ENCODE results near the gene ATP2A3. TPM values are rescaled to one million over a fixed set of nuclear protein-coding genes. Genes with fewer than 3 reads are reported as not detected.

Gene ATP2A3
- total RNA-seq, 4 donors from 2014 or later: 78.6 to 231 (median 112) TPM

- DNase-seq: no peak
- Histone ChIP-seq H3K36me3 (peaks cover 0 to 4% (median 0%) of the 10 kb centered on the region in 3 donors), H3K9me3 (no peaks in the 10 kb centered on the region), H3K4me3 (no peak overlapping the region), H3K4me1 (peaks cover 0 to 9% (median 0%) of the 10 kb centered on the region in 4 donors), H3K27me3 (no peaks in the 10 kb centered on the region), H3K27ac (no peak overlapping the region)
- no peak for TF ChIP-seq CTCF (IDR thresholded peaks at IDR 0.05)
- no peak for TF ChIP-seq POLR2A (IDR thresholded peaks at IDR 0.05)
These were observed 41.5 kb downstream of the ATP2A3 start for GRCh38 chr17:3922765-3923164.

GRCh38 chr17:3921502-3922319 is 42.5 kb downstream of the ATP2A3 start:
- DNase-seq: no peak
- peaks cover 0 to 19% (median 9%) of the 10 kb centered on the region in 4 donors for H3K4me1 ChIP-seq
- no peaks in the 10 kb centered on the region for H3K27me3 ChIP-seq
- TF ChIP-seq CTCF (IDR thresholded peaks at IDR 0.05): no peak
- TF ChIP-seq POLR2A (IDR thresholded peaks at IDR 0.05): no peak
- peak overlapping the region in 3 of 4 donors; percentile 10 to 46 (median 43) for H3K27ac ChIP-seq
- no peaks in the 10 kb centered on the region for H3K9me3 ChIP-seq
- H3K36me3 ChIP-seq: no peaks in the 10 kb centered on the region
- no peak overlapping the region for H3K4me3 ChIP-seq

GRCh38 chr17:3921006-3921405 is 43.2 kb downstream of the ATP2A3 start:
- H3K36me3 ChIP-seq: no peaks in the 10 kb centered on the region
- DNase-seq: no peak
- no peak overlapping the region for H3K4me3 ChIP-seq
- TF ChIP-seq CTCF (IDR thresholded peaks at IDR 0.05) (no peak), POLR2A (IDR thresholded peaks at IDR 0.05) (no peak)
- peak overlapping the region in 2 of 4 donors; percentile 43 to 46 for H3K27ac ChIP-seq
- peaks cover 0 to 26% (median 14%) of the 10 kb centered on the region in 4 donors for H3K4me1 ChIP-seq
- H3K27me3 ChIP-seq: no peaks in the 10 kb centered on the region
- H3K9me3 ChIP-seq: no peaks in the 10 kb centered on the region

GRCh38 chr17:3919123-3919624 is 45.1 kb downstream of the ATP2A3 start:
- DNase-seq: no peak
- Histone ChIP-seq H3K9me3 (no peaks in the 10 kb centered on the region), H3K36me3 (no peaks in the 10 kb centered on the region), H3K27ac (peak overlapping the region in 3 of 4 donors; percentile 11 to 78 (median 75)), H3K4me3 (no peak overlapping the region), H3K4me1 (peaks cover 0 to 30% (median 19%) of the 10 kb centered on the region in 4 donors), H3K27me3 (no peaks in the 10 kb centered on the region)
- TF ChIP-seq CTCF (IDR thresholded peaks at IDR 0.05): no peak
- TF ChIP-seq POLR2A (IDR thresholded peaks at IDR 0.05): no peak

GRCh38 chr17:3918372-3919122 is 45.7 kb downstream of the ATP2A3 start:
- H3K4me1 ChIP-seq: peaks cover 0 to 36% (median 19%) of the 10 kb centered on the region in 4 donors
- peak overlapping the region in 3 of 4 donors; percentile 11 to 78 (median 75) for H3K27ac ChIP-seq
- H3K27me3 ChIP-seq: no peaks in the 10 kb centered on the region
- H3K4me3 ChIP-seq: no peak overlapping the region
- H3K36me3 ChIP-seq: no peaks in the 10 kb centered on the region
- TF ChIP-seq CTCF (IDR thresholded peaks at IDR 0.05) (no peak), POLR2A (IDR thresholded peaks at IDR 0.05) (no peak)
- no peak for DNase-seq
- H3K9me3 ChIP-seq: no peaks in the 10 kb centered on the region
